Spleen (tissue), 11 donors: Measurements from ENCODE around the gene TLK1. TPM values are rescaled to one million over a fixed set of nuclear protein-coding genes. Genes with fewer than 3 reads are reported as not detected.

ENCODE experiments used
- DNase-seq: peaks from one replicate; pipeline ENCODE4 v3.0.0-alpha.2; 2020
- H3K27ac ChIP-seq, 8 donors: fragments of 200-600 bp; sonication (generic) in 7 of 8; 1 replicate in 4 of 8; 2 replicates in 4 of 8; pipeline versions ENCODE4 v1.5.0 to v1.8.0; 2016 to 2021; ENCODE audit warnings: inconsistent platforms in 4 of 8, mild to moderate bottlenecking in 4 of 8, moderate library complexity in 1 of 8
- H3K27me3 ChIP-seq, 7 donors: fragments of 200-600 bp; sonication (generic) in 6 of 7; replicated peaks in 1 of 7; 1 replicate in 4 of 7; 2 replicates in 3 of 7; pipeline versions ENCODE4 v1.5.0 to v1.8.0; 2016 to 2021; ENCODE audit warnings: inconsistent platforms in 3 of 7, mild to moderate bottlenecking in 1 of 7
- H3K36me3 ChIP-seq, 6 donors: fragments of 200-600 bp; sonication (generic) in 5 of 6; 1 replicate in 4 of 6; 2 replicates in 2 of 6; pipeline versions ENCODE4 v1.5.0 to v1.8.0; 2016 to 2021; ENCODE audit warnings: inconsistent platforms in 2 of 6
- H3K4me1 ChIP-seq, 6 donors: fragments of 200-600 bp; sonication (generic) in 5 of 6; 1 replicate in 3 of 6; 2 replicates in 3 of 6; pipeline versions ENCODE4 v1.5.0 to v1.8.0; 2016 to 2021; ENCODE audit warnings: inconsistent platforms in 3 of 6
- H3K4me3 ChIP-seq, 8 donors: fragments of 200-600 bp; sonication (generic) in 7 of 8; 1 replicate in 4 of 8; 2 replicates in 4 of 8; pipeline versions ENCODE4 v1.5.0 to v1.8.0; 2016 to 2021; ENCODE audit warnings: inconsistent platforms in 4 of 8, mild to moderate bottlenecking in 4 of 8, moderate library complexity in 2 of 8
- H3K9me3 ChIP-seq, 8 donors: fragments of 200-600 bp; sonication (generic) in 7 of 8; 1 replicate in 4 of 8; 2 replicates in 4 of 8; pipeline versions ENCODE4 v1.5.0 to v1.8.0; 2016 to 2021; ENCODE audit warnings: inconsistent platforms in 4 of 8
- CTCF ChIP-seq, 11 experiments: fragments of 200-600 bp in 7 of 11; fragments of 450-650 bp in 4 of 11; sonication (generic) in 4 of 11; IDR thresholded peaks in 8 of 11; conservative IDR thresholded peaks in 3 of 11; 1 replicate in 7 of 11; 2 replicates in 4 of 11; pipeline versions ENCODE4 v1.4.0 to v1.8.0; 2016 to 2021; ENCODE audit warnings: antibody characterized with exemption in 11 of 11, inconsistent platforms in 4 of 11, mild to moderate bottlenecking in 1 of 11
- POLR2A ChIP-seq, 3 donors: fragments of 450-650 bp; IDR thresholded peaks; one replicate each; pipeline ENCODE4 v1.5.1; 2017; ENCODE audit warnings: antibody characterized with exemption in 3 of 3, mild to moderate bottlenecking in 1 of 3
- POLR2AphosphoS5 ChIP-seq, 3 donors: sonication (generic); formaldehyde crosslinking; IDR thresholded peaks; one replicate each; pipeline ENCODE4 v1.5.1; 2017; ENCODE audit warnings: antibody characterized with exemption in 3 of 3
- WGBS, 5 donors: extraction: QIAGEN DNeasy Blood & Tissue Kit in 3 of 5; methylation state at CpG; one replicate each; pipeline versions ENCODE4 v1.1.5 to v1.1.7; 2013 to 2018; 5-methylcytosine and 5-hydroxymethylcytosine counted together
- intact Hi-C: fragments of 100-400 bp; cut with DNase I; formaldehyde crosslinking; loops from one replicate; pipeline ENCODE4 v1.15.0; 2023; ENCODE audit warnings: low total_unique reads
- polyA plus RNA-seq, 3 donors: library from polyadenylated mRNA; stranded (reverse); fragments of 200-250 nt; gene quantifications; one replicate each; pipeline ENCODE4 v1.2.1, GENCODE V29; 2013
- total RNA-seq, 7 donors: library from RNA; depleted of rRNA in 3 of 7; stranded (reverse); fragments of >200 nt in 3 of 7; fragmentation: NEBNext Ultra II Directional in 4 of 7; extraction: Animal tissue kit (Norgen Biotek cat#: 25700) in 4 of 7; gene quantifications; one replicate each; pipeline versions ENCODE4 v1.1.0 to v1.2.1, GENCODE V29; 2016 to 2021
- donor health status: healthy with polysubstance abuse.
- donor health status: DM: no; HTN: no; CAD: no; lungs with moderate emphysema.
- donor health status: DM: no; HTN: no; CAD: no.
- donor health status: Bipolar disorder and iron deficiency.
- donor health status: healthy.
- donor health status: DM: no; HTN: no; CAD: no.
- donor health status: DM: yes; HTN: yes; CAD: no.

The TLK1 gene
- total and polyA plus RNA-seq, 10 donors = 19.7 to 100.0 (median 81.7) TPM

DNA sequence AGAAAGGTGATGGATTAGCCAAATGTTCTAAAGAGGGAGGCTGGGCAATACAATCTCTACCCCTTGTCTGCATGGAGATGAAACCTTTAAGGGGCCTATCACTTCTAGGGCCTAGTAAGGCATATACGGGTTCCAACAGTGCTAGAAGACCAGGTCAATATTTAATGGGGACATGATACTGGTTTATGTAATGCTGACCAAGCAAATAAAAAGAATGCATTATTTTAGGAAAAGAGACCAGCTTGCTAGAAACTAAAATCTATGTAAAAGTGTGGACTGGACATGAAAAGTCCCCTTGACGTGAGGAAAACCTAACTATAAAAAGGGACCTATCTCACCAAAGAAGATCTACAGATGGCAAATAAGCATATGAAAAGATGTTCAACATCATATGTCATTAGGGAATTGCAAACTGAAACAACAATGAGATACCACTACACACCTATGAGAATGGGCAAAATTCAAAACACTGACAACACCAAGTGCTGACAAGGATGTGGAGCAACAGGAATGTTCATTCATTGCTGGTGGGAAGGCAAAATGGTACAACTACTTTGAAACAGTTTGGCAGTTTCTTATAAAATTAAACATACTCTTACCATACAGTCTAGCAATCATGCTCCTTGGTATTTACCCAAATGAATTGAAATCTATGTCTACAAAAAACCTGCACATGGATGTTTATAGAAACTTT lies 45.9 kb upstream of the TLK1 start:
- no peak overlapping the region for H3K27ac ChIP-seq
- TF ChIP-seq POLR2A (IDR thresholded peaks at IDR 0.05) (no peak), CTCF (IDR thresholded peaks at IDR 0.05 in 8 of 11, conservative IDR thresholded peaks at IDR 0.05 in 3 of 11) (no peak), POLR2AphosphoS5 (IDR thresholded peaks at IDR 0.05) (no peak)
- 90 to 99% (median 95%) methylated on average over 2 of the region's 2 CpGs for WGBS, 5 donors
- intact Hi-C loops = no loop called here
- DNase-seq = no peak
- H3K4me1 ChIP-seq = peaks cover 4 to 15% (median 8%) of the 10 kb centered on the region in 6 donors
- no peaks in the 10 kb centered on the region for H3K9me3 ChIP-seq
- H3K4me3 ChIP-seq = no peak overlapping the region
- no peaks in the 10 kb centered on the region for H3K36me3 ChIP-seq
- no peaks in the 10 kb centered on the region for H3K27me3 ChIP-seq

DNA sequence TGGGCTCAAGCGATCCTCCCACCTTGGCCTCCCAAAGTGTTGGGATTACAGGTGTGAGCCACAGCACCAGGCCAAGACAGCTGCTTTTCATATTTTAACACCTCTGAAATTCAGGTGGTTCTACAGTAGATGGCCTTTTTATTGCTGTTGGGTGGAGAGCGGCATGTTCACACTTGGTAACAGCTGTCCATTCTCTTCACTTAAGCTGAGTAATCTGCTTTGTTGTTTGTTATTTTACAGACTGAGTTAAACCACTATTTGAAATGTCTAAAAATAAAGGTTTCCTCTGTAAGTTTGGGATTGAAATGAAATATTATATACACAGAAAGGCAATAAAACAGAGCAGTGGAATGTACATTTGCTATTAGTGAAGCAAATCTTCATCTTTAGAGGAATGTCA lies 44.9 kb upstream of the TLK1 start:
- intact Hi-C loops = no loop called here
- H3K4me3 ChIP-seq = no peak overlapping the region

GRCh38 chr2:171201767-171202166 lies 41.1 kb upstream of the TLK1 start:
- H3K27ac ChIP-seq = no peak overlapping the region
- no peak overlapping the region for H3K4me3 ChIP-seq
- no peaks in the 10 kb centered on the region for H3K36me3 ChIP-seq
- WGBS, 5 donors = 87 to 91% (median 89%) methylated on average over 4 of the region's 4 CpGs
- DNase-seq = no peak
- intact Hi-C loops = no loop called here
- TF ChIP-seq CTCF (IDR thresholded peaks at IDR 0.05 in 8 of 11, conservative IDR thresholded peaks at IDR 0.05 in 3 of 11) = no peak
- H3K9me3 ChIP-seq = no peaks in the 10 kb centered on the region
- H3K27me3 ChIP-seq = no peaks in the 10 kb centered on the region
- no peaks in the 10 kb centered on the region for H3K4me1 ChIP-seq

More for the DNA sequence above, 44.9 kb upstream of the TLK1 start:
- Histone ChIP-seq H3K36me3 (no peaks in the 10 kb centered on the region), H3K4me1 (peaks cover 0 to 5% (median 1%) of the 10 kb centered on the region in 6 donors), H3K9me3 (no peaks in the 10 kb centered on the region), H3K27me3 (no peaks in the 10 kb centered on the region), H3K27ac (no peak overlapping the region)
- TF ChIP-seq CTCF (IDR thresholded peaks at IDR 0.05 in 8 of 11, conservative IDR thresholded peaks at IDR 0.05 in 3 of 11) (no peak), POLR2A (IDR thresholded peaks at IDR 0.05) (no peak), POLR2AphosphoS5 (IDR thresholded peaks at IDR 0.05) (no peak)
- DNase-seq = no peak
- WGBS, 5 donors = 89 to 99% (median 97%) methylated on average over 2 of the region's 2 CpGs

GRCh38 chr2:171201271-171201670 lies 40.6 kb upstream of the TLK1 start:
- Histone ChIP-seq H3K27me3 (no peaks in the 10 kb centered on the region), H3K36me3 (no peaks in the 10 kb centered on the region), H3K9me3 (no peaks in the 10 kb centered on the region), H3K4me1 (no peaks in the 10 kb centered on the region), H3K27ac (no peak overlapping the region), H3K4me3 (no peak overlapping the region)
- intact Hi-C loops = no loop called here
- no peak for DNase-seq
- no peak for TF ChIP-seq CTCF (IDR thresholded peaks at IDR 0.05 in 8 of 11, conservative IDR thresholded peaks at IDR 0.05 in 3 of 11)
- TF ChIP-seq POLR2AphosphoS5 (IDR thresholded peaks at IDR 0.05) = no peak
- TF ChIP-seq POLR2A (IDR thresholded peaks at IDR 0.05) = no peak
- WGBS, 5 donors = 75 to 91% (median 89%) methylated on average over 1 of the region's 1 CpG
